Cardiac fibroblast (primary cell): ENCODE data around the gene PCK2.

ENCODE experiments used
- DNase-seq, 2 donors: peaks; one replicate each; pipeline versions ENCODE4 v3.0.0 to v3.0.0-alpha.2; 2010; ENCODE audit warnings: low read depth in 2 of 2
- H3K4me3 ChIP-seq, 2 donors: replicated peaks in 1 of 2; 1 replicate in 1 of 2; 2 replicates in 1 of 2; pipeline ENCODE4 v1.5.1; 2011; ENCODE audit warnings: low read depth in 2 of 2, low read length in 2 of 2, mild to moderate bottlenecking in 2 of 2, moderate library complexity in 1 of 2
- CTCF ChIP-seq: IDR thresholded peaks from one replicate; pipeline ENCODE4 v1.5.1; 2011; ENCODE audit warnings: low read depth, mild to moderate bottlenecking, low read length, inconsistent platforms

The PCK2 gene

GRCh38 chr14:24063263-24063836 lies 30.8 kb upstream of the PCK2 start:
- TF ChIP-seq CTCF = no peak
- H3K4me3 ChIP-seq = no peak overlapping the region
- no peak for DNase-seq

- no peak overlapping the region for H3K4me3 ChIP-seq
- no peak for DNase-seq
- TF ChIP-seq CTCF = no peak
Measured at GRCh38 chr14:24064091-24064795, 29.9 kb upstream of the PCK2 start.

- no peak for TF ChIP-seq CTCF
- H3K4me3 ChIP-seq = no peak overlapping the region
- no peak for DNase-seq
Measured at GRCh38 chr14:24064856-24065255, 29.3 kb upstream of the PCK2 start.

- H3K4me3 ChIP-seq = no peak overlapping the region
- no peak for DNase-seq
- no peak for TF ChIP-seq CTCF
Measured at GRCh38 chr14:24065408-24065807, 28.7 kb upstream of the PCK2 start.

- H3K4me3 ChIP-seq = no peak overlapping the region
- DNase-seq = no peak
- TF ChIP-seq CTCF = no peak
Measured at GRCh38 chr14:24066496-24067132, 27.5 kb upstream of the PCK2 start.

- TF ChIP-seq CTCF = no peak
- no peak for DNase-seq
- H3K4me3 ChIP-seq = no peak overlapping the region
Measured at GRCh38 chr14:24067133-24068082, 26.7 kb upstream of the PCK2 start.
